A673 (cell line): ENCODE measurements around the gene NGDN.

Experiments used
- EZH2 ChIP-seq: fragments of 200-600 bp; sonication (generic); IDR thresholded peaks from 2 replicates; pipeline ENCODE4 v1.6.1; 2017; ENCODE audit warnings: borderline replicate concordance, low read depth, mild to moderate bottlenecking, mixed read lengths, antibody characterized with exemption, low read length; ENCODE audit not compliant: poor library complexity, severe bottlenecking
- TF ChIP-seq, protein P1 (sequence below): fragments of 300-800, 200-600 bp; sonication (generic); conservative IDR thresholded peaks from 2 replicates; pipeline ENCODE4 v1.5.1; 2017; ENCODE audit warnings: low read depth, mild to moderate bottlenecking, antibody characterized with exemption, low read length, moderate library complexity, mixed read lengths

DNA sequence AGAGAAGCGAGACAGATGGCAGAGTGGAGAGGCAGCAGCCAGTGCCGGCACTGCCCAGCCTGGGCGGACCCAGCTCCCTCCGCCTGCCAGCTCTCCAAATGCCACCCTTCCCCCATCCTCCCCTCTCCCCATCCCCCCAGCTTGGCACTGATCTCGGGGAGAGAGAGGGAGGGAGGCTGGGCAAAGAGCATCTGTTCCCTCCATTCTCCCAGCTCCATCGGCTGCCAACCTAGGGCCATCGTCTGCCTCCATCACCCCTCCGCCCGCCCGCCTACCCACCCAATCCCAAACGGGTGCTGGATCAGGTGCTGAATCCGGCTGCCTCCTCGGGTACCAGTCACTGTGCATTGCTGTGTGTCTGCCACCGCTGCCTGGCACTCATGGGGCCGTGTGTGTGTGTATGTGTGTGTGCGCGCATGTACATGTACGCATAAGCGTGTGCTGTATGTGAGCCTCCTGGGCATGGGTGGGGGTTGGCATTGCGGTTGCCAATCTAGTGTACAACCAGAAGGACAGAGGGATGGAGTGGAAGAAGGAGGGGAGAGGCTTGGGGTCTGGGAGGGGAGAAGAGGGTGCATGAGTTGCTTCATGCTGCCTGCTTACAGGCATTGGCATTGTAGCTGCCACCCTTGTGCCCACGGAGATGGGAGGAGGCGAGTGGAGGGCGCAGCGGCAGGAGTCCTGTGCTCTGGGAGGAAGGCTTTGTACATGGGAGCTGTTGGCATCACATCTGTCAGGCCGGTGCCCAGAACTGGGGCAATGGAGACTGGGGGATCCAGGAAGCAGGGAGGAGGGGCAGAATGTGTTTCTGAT is 43.7 kb downstream of the NGDN start:
- TF ChIP-seq, protein P1, sequence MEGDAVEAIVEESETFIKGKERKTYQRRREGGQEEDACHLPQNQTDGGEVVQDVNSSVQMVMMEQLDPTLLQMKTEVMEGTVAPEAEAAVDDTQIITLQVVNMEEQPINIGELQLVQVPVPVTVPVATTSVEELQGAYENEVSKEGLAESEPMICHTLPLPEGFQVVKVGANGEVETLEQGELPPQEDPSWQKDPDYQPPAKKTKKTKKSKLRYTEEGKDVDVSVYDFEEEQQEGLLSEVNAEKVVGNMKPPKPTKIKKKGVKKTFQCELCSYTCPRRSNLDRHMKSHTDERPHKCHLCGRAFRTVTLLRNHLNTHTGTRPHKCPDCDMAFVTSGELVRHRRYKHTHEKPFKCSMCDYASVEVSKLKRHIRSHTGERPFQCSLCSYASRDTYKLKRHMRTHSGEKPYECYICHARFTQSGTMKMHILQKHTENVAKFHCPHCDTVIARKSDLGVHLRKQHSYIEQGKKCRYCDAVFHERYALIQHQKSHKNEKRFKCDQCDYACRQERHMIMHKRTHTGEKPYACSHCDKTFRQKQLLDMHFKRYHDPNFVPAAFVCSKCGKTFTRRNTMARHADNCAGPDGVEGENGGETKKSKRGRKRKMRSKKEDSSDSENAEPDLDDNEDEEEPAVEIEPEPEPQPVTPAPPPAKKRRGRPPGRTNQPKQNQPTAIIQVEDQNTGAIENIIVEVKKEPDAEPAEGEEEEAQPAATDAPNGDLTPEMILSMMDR, result no peak
- TF ChIP-seq EZH2, result no peak
